GM18526 (cell line): Measurements from ENCODE around the gene DNAH2.

Experiments used
- POLR2A ChIP-seq: IDR thresholded peaks from 3 replicates; pipeline ENCODE4 v1.6.1; 2011; ENCODE audit not compliant: insufficient read length; ENCODE audit errors: extremely low read depth

DNAH2 gene

GRCh38 chr17:7842380-7843256 lies 125.1 kb downstream of the DNAH2 start:
- TF ChIP-seq POLR2A = peak; percentile 41

GRCh38 chr17:7843257-7843535 lies 125.7 kb downstream of the DNAH2 start:
- TF ChIP-seq POLR2A = no peak

GRCh38 chr17:7843536-7844291 lies 126.2 kb downstream of the DNAH2 start:
- TF ChIP-seq POLR2A = peak; percentile 37

GRCh38 chr17:7844292-7845154 lies 127.0 kb downstream of the DNAH2 start:
- TF ChIP-seq POLR2A = peak; percentile 46

GRCh38 chr17:7845359-7846062 lies 128.0 kb downstream of the DNAH2 start:
- TF ChIP-seq POLR2A = no peak

- no peak for TF ChIP-seq POLR2A
Observed at GRCh38 chr17:7846063-7846735, 128.7 kb downstream of the DNAH2 start.

GRCh38 chr17:7846765-7847661 lies 129.5 kb downstream of the DNAH2 start:
- TF ChIP-seq POLR2A = no peak

- TF ChIP-seq POLR2A = no peak
Observed at GRCh38 chr17:7848131-7848579, 130.6 kb downstream of the DNAH2 start.

GRCh38 chr17:7848739-7849129 lies 131.2 kb downstream of the DNAH2 start:
- no peak for TF ChIP-seq POLR2A

GRCh38 chr17:7849130-7849750 lies 131.7 kb downstream of the DNAH2 start:
- no peak for TF ChIP-seq POLR2A

- no peak for TF ChIP-seq POLR2A
Observed at GRCh38 chr17:7849751-7850504, 132.4 kb downstream of the DNAH2 start.
